ENCODE data around the gene MRGPRX4. TPM values are rescaled to one million over a fixed set of nuclear protein-coding genes. Genes with fewer than 3 reads are reported as not detected.
"Not testable (repeated sequence)": the region's sequence is repeated elsewhere in the genome, so short reads cannot be mapped to it uniquely, and the experiment has no call there.

Gene MRGPRX4
- total and polyA plus RNA-seq, 2 of the 4 experiments (the other 2 are of a cell fraction), result 0.05 TPM; not detected in 1

GRCh38 chr11:18188796-18189195 is 16.2 kb downstream of the MRGPRX4 start:
- Histone ChIP-seq H2AK5ac (ENCODE audit: low read depth, low read length) (no peak overlapping the region), H3K27me3 (ENCODE audit: control insufficient read depth, insufficient read depth, low read length) (no peaks in the 10 kb centered on the region)

GRCh38 chr11:18189476-18190245 is 17.0 kb downstream of the MRGPRX4 start:
- H2AK5ac ChIP-seq (ENCODE audit: low read depth, low read length); H2AK9ac ChIP-seq (replicated peaks; ENCODE audit: low read depth, low read length, poor library complexity); H3K9ac ChIP-seq (ENCODE audit: low read depth, low read length); intact Hi-C loops (cut with micrococcal nuclease); H3K9me3 ChIP-seq (ENCODE audit: control insufficient read depth, insufficient read depth, low read length); H4K5ac ChIP-seq (ENCODE audit: low read depth, low read length); H3K27me3 ChIP-seq (ENCODE audit: control insufficient read depth, insufficient read depth, low read length); H2BK20ac ChIP-seq (ENCODE audit: low read depth, low read length); H3K14ac ChIP-seq (replicated peaks; ENCODE audit: low read depth, low read length); H4K8ac ChIP-seq (ENCODE audit: low read depth in 2 of 2, low read length in 2 of 2); H2AFZ ChIP-seq (replicated peaks; ENCODE audit: low read length, poor library complexity); H3K56ac ChIP-seq (ENCODE audit: extremely low read depth, insufficient read depth, low read length); H2BK120ac ChIP-seq (ENCODE audit: low read depth, low read length); H2BK5ac ChIP-seq (ENCODE audit: low read depth, low read length, poor library complexity, severe bottlenecking); dilution Hi-C loops (cut with HindIII; ENCODE audit: low sequenced_read_pairs, unreplicated experiment); H3K36me3 ChIP-seq (ENCODE audit: control insufficient read depth, insufficient read depth, low read length); H3K4me2 ChIP-seq (ENCODE audit: low read depth, low read length); H3K18ac ChIP-seq (ENCODE audit: low read depth, low read length); H3K4me1 ChIP-seq (ENCODE audit: control insufficient read depth, insufficient read depth, low read length); H4K91ac ChIP-seq (ENCODE audit: insufficient read depth, low read depth, low read length); H4K20me1 ChIP-seq (ENCODE audit: insufficient read depth, low read length); H3K27ac ChIP-seq (ENCODE audit: insufficient read depth, low read length); POLR2A ChIA-PET (ENCODE audit: unreplicated experiment); DNase-seq; H3K79me1 ChIP-seq (ENCODE audit: low read depth in 1 of 2, low read length in 2 of 2); H2BK15ac ChIP-seq (ENCODE audit: low read depth, low read length); H3K23ac ChIP-seq (ENCODE audit: low read depth, low read length); H3K4ac ChIP-seq (ENCODE audit: low read depth, low read length); in situ Hi-C loops (cut with MboI; ENCODE audit: low sequenced_read_pairs); H3K9me1 ChIP-seq (ENCODE audit: insufficient read depth, low read length); H3K4me3 ChIP-seq (ENCODE audit: insufficient read depth, low read depth, low read length); ATAC-seq (ENCODE audit: low read depth); BruUV-seq (replicated peaks): not testable (repeated sequence)
- CTCF ChIA-PET, result interaction anchor here (0.6 kb wide), 2 partner anchors 14 to 46 kb away, joined by 3 to 8 read pairs; no protein-coding TSS in a partner anchor
- WGBS, 2 experiments (ENCODE audit: extremely low coverage in 2 of 2, insufficient read length in 1 of 2), result 82% methylated on average over 10 of the region's 34 CpGs; no CpG with 5 or more reads in 1 of the 2 experiments

More at GRCh38 chr11:18188796-18189195, 16.2 kb downstream of the MRGPRX4 start:
- Histone ChIP-seq H3K14ac (replicated peaks; ENCODE audit: low read depth, low read length) (no peak overlapping the region), H2AK9ac (replicated peaks; ENCODE audit: low read depth, low read length, poor library complexity) (no peak overlapping the region), H2BK15ac (ENCODE audit: low read depth, low read length) (no peak overlapping the region), H2BK120ac (ENCODE audit: low read depth, low read length) (no peak overlapping the region), H4K91ac (ENCODE audit: insufficient read depth, low read depth, low read length) (no peak overlapping the region), H2BK5ac (ENCODE audit: low read depth, low read length, poor library complexity, severe bottlenecking) (no peak overlapping the region), H4K5ac (ENCODE audit: low read depth, low read length) (no peak overlapping the region), H3K36me3 (ENCODE audit: control insufficient read depth, insufficient read depth, low read length) (no peaks in the 10 kb centered on the region), H2BK20ac (ENCODE audit: low read depth, low read length) (no peak overlapping the region), H4K20me1 (ENCODE audit: insufficient read depth, low read length) (no peaks in the 10 kb centered on the region), H3K4me1 (ENCODE audit: control insufficient read depth, insufficient read depth, low read length) (no peaks in the 10 kb centered on the region), H3K27ac (ENCODE audit: insufficient read depth, low read length) (no peak overlapping the region), H3K23ac (ENCODE audit: low read depth, low read length) (no peak overlapping the region), H3K9me1 (ENCODE audit: insufficient read depth, low read length) (no peaks in the 10 kb centered on the region), H3K4me3 (ENCODE audit: insufficient read depth, low read depth, low read length) (no peak overlapping the region), H2AFZ (replicated peaks; ENCODE audit: low read length, poor library complexity) (no peak overlapping the region), H3K4ac (ENCODE audit: low read depth, low read length) (no peak overlapping the region), H4K8ac (ENCODE audit: low read depth in 2 of 2, low read length in 2 of 2) (no peak overlapping the region), H3K9me3 (ENCODE audit: control insufficient read depth, insufficient read depth, low read length) (no peaks in the 10 kb centered on the region), H3K4me2 (ENCODE audit: low read depth, low read length) (no peak overlapping the region), H3K9ac (ENCODE audit: low read depth, low read length) (no peak overlapping the region), H3K79me1 (ENCODE audit: low read depth in 1 of 2, low read length in 2 of 2) (no peaks in the 10 kb centered on the region), H3K56ac (ENCODE audit: extremely low read depth, insufficient read depth, low read length) (no peak overlapping the region), H3K18ac (ENCODE audit: low read depth, low read length) (no peak overlapping the region)
- in situ Hi-C loops (cut with MboI; ENCODE audit: low sequenced_read_pairs) (no loop called here), dilution Hi-C loops (cut with HindIII; ENCODE audit: low sequenced_read_pairs, unreplicated experiment) (no loop called here), intact Hi-C loops (cut with micrococcal nuclease) (no loop called here)
- POLR2A ChIA-PET (ENCODE audit: unreplicated experiment), result no interaction called here
- WGBS, 2 experiments (ENCODE audit: extremely low coverage in 2 of 2, insufficient read length in 1 of 2), result 90% methylated on average over 12 of the region's 24 CpGs; no CpG with 5 or more reads in 1 of the 2 experiments
- DNase-seq, result no peak
- TF ChIP-seq CEBPB (IDR thresholded peaks at IDR 0.05; ENCODE audit: low read depth, low read length), result no peak
- TF ChIP-seq FOS (IDR thresholded peaks at IDR 0.05; ENCODE audit: low read depth, low read length), result no peak
- TF ChIP-seq NFE2L2 (IDR thresholded peaks at IDR 0.05; ENCODE audit: low read depth, low read length), result no peak
- no peak for TF ChIP-seq CHD1 (IDR thresholded peaks at IDR 0.05; ENCODE audit: low read depth, low read length)
- TF ChIP-seq RCOR1 (IDR thresholded peaks at IDR 0.05; ENCODE audit: insufficient replicate concordance, low read length), result no peak
- no peak for TF ChIP-seq MAZ (IDR thresholded peaks at IDR 0.05; ENCODE audit: borderline replicate concordance, low read depth, low read length)
- no peak for TF ChIP-seq ELK1 (IDR thresholded peaks at IDR 0.05; ENCODE audit: borderline replicate concordance, low read depth, low read length)
- no TSS peak for BruUV-seq (replicated peaks)
- ATAC-seq (ENCODE audit: low read depth), result no peak
- CTCF ChIA-PET, result no interaction called here
